Esophagus muscularis mucosa (tissue), 4 donors: ENCODE data around the gene SPDEF. TPM values are rescaled to one million over a fixed set of nuclear protein-coding genes. Genes with fewer than 3 reads are reported as not detected.

Experiments used
- DNase-seq: peaks from one replicate; pipeline ENCODE4 v3.0.0-alpha.2; 2017; ENCODE audit errors: extremely low spot score
- H3K27ac ChIP-seq, 4 donors: fragments of 200-600 bp; sonication (generic); replicated peaks in 1 of 4; 1 replicate in 3 of 4; 2 replicates in 1 of 4; pipeline ENCODE4 v1.5.1; 2016 to 2019; ENCODE audit warnings: mild to moderate bottlenecking in 1 of 4
- H3K27me3 ChIP-seq, 4 donors: fragments of 200-600 bp; sonication (generic); one replicate each; pipeline versions ENCODE4 v1.5.1 to v1.6.0; 2016 to 2019
- H3K36me3 ChIP-seq, 4 donors: fragments of 200-600 bp; sonication (generic); one replicate each; pipeline ENCODE4 v1.5.1; 2016 to 2019
- H3K4me1 ChIP-seq, 4 donors: fragments of 200-600 bp; sonication (generic); one replicate each; pipeline ENCODE4 v1.5.1; 2016 to 2019
- H3K4me3 ChIP-seq, 4 donors: fragments of 200-600 bp; sonication (generic); 1 replicate in 2 of 4; 2 replicates in 2 of 4; pipeline ENCODE4 v1.5.1; 2016 to 2019; ENCODE audit warnings: mild to moderate bottlenecking in 4 of 4, moderate library complexity in 1 of 4
- H3K9me3 ChIP-seq, 4 donors: fragments of 200-600 bp; sonication (generic); 1 replicate in 3 of 4; 2 replicates in 1 of 4; pipeline ENCODE4 v1.5.1; 2016 to 2019
- EP300 ChIP-seq: sonication (generic); formaldehyde crosslinking; IDR thresholded peaks from one replicate; pipeline ENCODE4 v1.6.1; 2017; ENCODE audit warnings: antibody characterized with exemption
- POLR2A ChIP-seq: fragments of 450-650 bp; IDR thresholded peaks from one replicate; pipeline ENCODE4 v1.6.1; 2017; ENCODE audit warnings: antibody characterized with exemption, moderate library complexity, mild to moderate bottlenecking, low read depth
- POLR2AphosphoS5 ChIP-seq, 2 donors: sonication (generic); formaldehyde crosslinking; IDR thresholded peaks; one replicate each; pipeline ENCODE4 v1.6.1; 2017; ENCODE audit warnings: antibody characterized with exemption in 2 of 2
- WGBS: methylation state at CpG from one replicate; pipeline ENCODE4 v1.1.5; 2018; 5-methylcytosine and 5-hydroxymethylcytosine counted together
- intact Hi-C: fragments of 100-400 bp; cut with DNase I; formaldehyde crosslinking; loops from one replicate; pipeline ENCODE4 v1.15.1; 2023
- total RNA-seq, 4 donors: library from RNA; depleted of rRNA; stranded (reverse); fragments of >200 nt; gene quantifications; one replicate each; pipeline versions ENCODE4 v1.1.0 to v1.2.1, GENCODE V29; 2016
- TF ChIP-seq, protein P1 (sequence below), 3 experiments: fragments of 200-600 bp in 2 of 3; fragments of 450-650 bp in 1 of 3; sonication (generic) in 2 of 3; IDR thresholded peaks; one replicate each; pipeline ENCODE4 v1.5.1; 2017 to 2019; ENCODE audit warnings: antibody characterized with exemption in 3 of 3, mild to moderate bottlenecking in 2 of 3, moderate library complexity in 1 of 3

The SPDEF gene
- total RNA-seq, 4 donors from 2014 or later = not detected

DNA sequence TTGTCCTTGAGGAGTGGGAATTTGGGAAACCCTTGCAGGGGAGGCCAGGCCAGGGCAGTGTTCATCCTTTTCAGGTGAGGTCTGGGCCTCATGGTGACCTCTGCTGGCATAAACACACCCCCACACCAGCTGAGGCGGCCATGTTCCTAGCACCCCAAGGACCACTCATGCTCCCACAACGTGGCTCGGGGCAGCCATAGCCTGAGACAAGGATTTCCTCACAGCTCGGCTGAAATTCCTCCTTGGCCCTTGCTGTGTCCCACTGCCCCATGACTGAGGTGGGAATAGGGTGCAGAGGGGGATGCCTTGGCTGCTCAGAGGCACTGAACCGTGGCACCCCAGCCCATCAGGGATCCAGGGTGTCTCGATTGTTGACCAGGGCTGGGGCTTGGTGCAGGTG, 27.3 kb upstream of the SPDEF start:
- WGBS = 88% methylated on average over 3 of the region's 6 CpGs

DNA sequence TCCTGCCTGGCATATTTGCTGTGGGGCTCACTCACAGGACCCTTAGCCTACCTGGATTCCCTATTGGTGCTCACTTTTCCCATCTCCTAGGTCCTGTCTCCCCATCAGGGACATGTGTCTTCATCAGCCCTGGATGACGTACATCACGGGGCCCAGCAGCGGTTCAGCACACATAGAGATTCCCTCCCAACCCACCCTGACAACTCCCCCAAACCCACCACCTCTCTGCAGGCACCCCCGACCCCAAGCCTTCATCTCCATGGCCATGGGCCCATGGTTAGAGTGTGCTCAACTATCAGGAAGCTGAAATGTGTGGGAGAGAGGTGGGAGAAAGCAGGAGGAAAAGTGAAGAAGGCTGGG, 25.4 kb upstream of the SPDEF start:
- 93% methylated on average over 4 of the region's 4 CpGs for WGBS
- no peaks in the 10 kb centered on the region for H3K9me3 ChIP-seq
- H3K27me3 ChIP-seq = no peaks in the 10 kb centered on the region
- peaks cover 0 to 5% (median 2%) of the 10 kb centered on the region in 4 donors for H3K36me3 ChIP-seq
- H3K4me3 ChIP-seq = no peak overlapping the region
- no peak overlapping the region for H3K27ac ChIP-seq
- intact Hi-C loops = no loop called here
- no peak for TF ChIP-seq POLR2A
- no peak for TF ChIP-seq POLR2AphosphoS5 (IDR thresholded peaks at IDR 0.05)
- no peak for TF ChIP-seq EP300
- TF ChIP-seq, protein P1, sequence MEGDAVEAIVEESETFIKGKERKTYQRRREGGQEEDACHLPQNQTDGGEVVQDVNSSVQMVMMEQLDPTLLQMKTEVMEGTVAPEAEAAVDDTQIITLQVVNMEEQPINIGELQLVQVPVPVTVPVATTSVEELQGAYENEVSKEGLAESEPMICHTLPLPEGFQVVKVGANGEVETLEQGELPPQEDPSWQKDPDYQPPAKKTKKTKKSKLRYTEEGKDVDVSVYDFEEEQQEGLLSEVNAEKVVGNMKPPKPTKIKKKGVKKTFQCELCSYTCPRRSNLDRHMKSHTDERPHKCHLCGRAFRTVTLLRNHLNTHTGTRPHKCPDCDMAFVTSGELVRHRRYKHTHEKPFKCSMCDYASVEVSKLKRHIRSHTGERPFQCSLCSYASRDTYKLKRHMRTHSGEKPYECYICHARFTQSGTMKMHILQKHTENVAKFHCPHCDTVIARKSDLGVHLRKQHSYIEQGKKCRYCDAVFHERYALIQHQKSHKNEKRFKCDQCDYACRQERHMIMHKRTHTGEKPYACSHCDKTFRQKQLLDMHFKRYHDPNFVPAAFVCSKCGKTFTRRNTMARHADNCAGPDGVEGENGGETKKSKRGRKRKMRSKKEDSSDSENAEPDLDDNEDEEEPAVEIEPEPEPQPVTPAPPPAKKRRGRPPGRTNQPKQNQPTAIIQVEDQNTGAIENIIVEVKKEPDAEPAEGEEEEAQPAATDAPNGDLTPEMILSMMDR (IDR thresholded peaks at IDR 0.05) = no peak
- DNase-seq = no peak
- peaks cover 12 to 32% (median 15%) of the 10 kb centered on the region in 4 donors for H3K4me1 ChIP-seq

More for the DNA sequence above, 27.3 kb upstream of the SPDEF start:
- Histone ChIP-seq H3K4me3 (no peak overlapping the region), H3K27me3 (no peaks in the 10 kb centered on the region), H3K4me1 (peaks cover 12 to 35% (median 17%) of the 10 kb centered on the region in 4 donors), H3K27ac (no peak overlapping the region), H3K36me3 (peaks cover 0 to 23% (median 15%) of the 10 kb centered on the region in 4 donors), H3K9me3 (no peaks in the 10 kb centered on the region)
- no peak for DNase-seq
- TF ChIP-seq, protein P1 (IDR thresholded peaks at IDR 0.05) = no peak
- no peak for TF ChIP-seq POLR2A
- no peak for TF ChIP-seq EP300
- TF ChIP-seq POLR2AphosphoS5 (IDR thresholded peaks at IDR 0.05) = no peak
- intact Hi-C loops = no loop called here

DNA sequence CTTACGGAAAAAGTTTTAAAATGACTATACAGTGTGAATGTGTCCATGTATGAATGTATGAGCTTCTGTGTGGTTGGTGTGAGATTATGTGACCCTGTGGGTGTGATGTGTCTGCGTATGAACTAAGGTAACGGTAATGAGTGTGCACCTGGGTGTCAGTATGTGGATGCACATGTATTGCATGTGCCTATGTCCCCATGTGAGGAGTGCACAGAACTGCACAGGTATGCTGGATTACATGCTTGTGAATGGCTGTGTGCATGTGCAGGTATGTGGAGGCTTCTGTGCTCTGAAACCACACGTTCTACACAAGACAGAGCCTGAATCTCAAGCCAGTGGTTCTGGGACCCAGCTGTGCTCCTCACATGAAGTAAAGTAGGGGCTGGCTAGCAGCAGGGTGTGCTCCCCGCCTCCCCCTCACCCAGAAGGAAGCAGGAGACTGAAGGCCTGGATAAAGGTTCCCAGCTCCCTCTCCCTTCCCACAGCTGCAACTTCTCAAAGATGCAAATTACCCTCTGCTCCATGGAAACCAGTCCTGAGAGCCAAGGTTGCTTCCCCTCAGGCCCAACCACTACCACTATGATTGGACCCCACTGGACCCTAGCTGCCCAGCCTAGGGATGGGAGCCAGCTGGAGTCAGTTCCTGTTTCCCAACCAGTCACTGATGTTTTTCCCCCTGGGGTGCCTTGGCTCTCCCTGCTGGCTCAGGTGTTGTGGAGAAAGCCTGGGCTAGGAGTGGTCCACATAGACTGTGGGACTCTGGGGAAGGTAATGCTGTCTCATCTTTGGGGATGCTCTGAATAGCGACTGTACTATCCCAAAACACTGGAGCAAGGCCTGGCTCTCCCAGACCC, 24.8 kb upstream of the SPDEF start:
- DNase-seq = no peak
- 83% methylated on average over 4 of the region's 6 CpGs for WGBS
- H3K27me3 ChIP-seq = no peaks in the 10 kb centered on the region
- H3K4me3 ChIP-seq = no peak overlapping the region
- H3K4me1 ChIP-seq = peaks cover 12 to 26% (median 14%) of the 10 kb centered on the region in 4 donors
- intact Hi-C loops = no loop called here
- H3K9me3 ChIP-seq = no peaks in the 10 kb centered on the region
- no peak for TF ChIP-seq POLR2AphosphoS5 (IDR thresholded peaks at IDR 0.05)
- H3K27ac ChIP-seq = no peak overlapping the region
- peaks cover 0 to 3% (median 0%) of the 10 kb centered on the region in 4 donors for H3K36me3 ChIP-seq

DNA sequence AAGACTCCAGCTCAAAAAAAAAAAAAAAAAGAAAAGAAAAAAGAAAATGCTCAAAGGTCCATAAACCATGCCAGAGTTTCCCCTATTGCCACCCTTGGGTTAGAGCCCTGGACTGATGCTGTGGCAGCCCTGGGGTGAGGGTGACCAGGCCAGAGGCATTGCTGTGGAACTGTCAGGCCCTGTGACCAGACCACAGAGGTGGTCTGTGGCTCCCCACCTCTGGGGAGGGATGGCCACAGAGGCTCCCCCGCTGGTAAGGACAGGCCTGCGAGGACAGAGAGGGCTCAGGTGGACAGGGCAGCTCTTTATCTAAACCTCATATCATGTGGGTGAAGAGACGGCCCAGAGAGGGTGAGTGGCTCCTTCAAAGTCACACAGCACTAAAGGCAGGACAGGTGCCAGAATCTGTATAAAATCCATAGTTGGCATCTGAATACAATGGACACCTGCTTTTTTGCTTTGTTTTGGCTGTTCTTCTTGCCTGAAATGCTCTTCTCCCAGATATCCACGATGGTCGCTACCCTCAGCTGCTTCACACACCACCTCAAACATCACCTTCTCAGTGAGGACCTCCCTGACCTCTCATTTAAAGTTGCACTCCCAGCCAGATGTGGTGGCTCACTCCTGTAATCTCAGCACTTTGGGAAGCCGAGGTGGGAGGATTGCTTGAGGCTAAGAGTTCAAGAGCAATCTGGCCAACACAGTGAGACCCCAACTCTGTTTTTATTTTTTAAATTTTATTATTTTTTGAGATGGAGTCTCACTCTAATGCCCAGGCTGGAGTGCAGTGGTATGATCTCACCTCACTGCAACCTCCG, 22.5 kb upstream of the SPDEF start:
- Histone ChIP-seq H3K36me3 (peaks cover 0 to 3% (median 0%) of the 10 kb centered on the region in 4 donors), H3K9me3 (no peaks in the 10 kb centered on the region), H3K4me3 (no peak overlapping the region), H3K27me3 (no peaks in the 10 kb centered on the region), H3K4me1 (peaks cover 0 to 7% (median 0%) of the 10 kb centered on the region in 4 donors), H3K27ac (no peak overlapping the region)
- no peak for DNase-seq
- 89% methylated on average over 7 of the region's 7 CpGs for WGBS
- intact Hi-C loops = no loop called here
- no peak for TF ChIP-seq POLR2A
- TF ChIP-seq, protein P1 (IDR thresholded peaks at IDR 0.05) = no peak

DNA sequence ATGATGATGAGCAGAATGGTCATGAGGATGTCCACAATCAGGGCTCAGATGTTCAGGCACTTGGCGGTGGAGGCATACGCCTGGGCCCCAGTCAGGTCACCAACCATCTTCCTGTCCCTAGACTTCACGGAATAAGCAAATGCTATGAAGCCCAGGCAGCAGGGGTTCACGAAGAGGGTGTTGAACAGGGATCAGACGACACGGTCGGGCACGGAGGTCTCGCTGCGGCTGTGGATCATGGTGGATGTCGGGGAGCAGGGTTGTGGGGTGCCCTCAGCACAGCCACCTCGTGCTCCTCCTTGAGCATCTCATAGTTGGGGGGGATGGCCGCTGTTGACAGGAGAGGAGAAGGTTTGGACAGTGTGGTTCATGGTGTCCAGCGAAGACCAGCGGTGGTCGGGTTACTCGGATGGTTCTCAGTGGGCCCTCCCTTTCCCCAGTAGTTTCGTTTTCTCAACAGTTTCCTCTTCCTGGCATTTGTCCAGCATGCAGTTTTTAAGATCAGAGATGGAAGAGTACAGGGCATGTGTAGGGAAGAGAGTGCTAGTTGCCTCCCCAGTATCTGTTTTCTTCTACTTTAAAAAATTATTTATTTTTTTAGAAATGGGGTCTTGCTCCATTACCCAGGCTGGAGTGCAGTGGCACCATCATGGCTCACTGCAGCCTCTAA, 20.3 kb upstream of the SPDEF start:
- Histone ChIP-seq H3K9me3 (no peaks in the 10 kb centered on the region), H3K4me1 (peaks cover 0 to 7% (median 0%) of the 10 kb centered on the region in 4 donors), H3K36me3 (no peaks in the 10 kb centered on the region), H3K4me3 (no peak overlapping the region), H3K27me3 (peaks cover 0 to 16% (median 0%) of the 10 kb centered on the region in 4 donors), H3K27ac (no peak overlapping the region)
- 83% methylated on average over 18 of the region's 18 CpGs for WGBS
- intact Hi-C loops = no loop called here
- DNase-seq = no peak
- TF ChIP-seq POLR2A (no peak), EP300 (no peak), POLR2AphosphoS5 (IDR thresholded peaks at IDR 0.05) (no peak)
- TF ChIP-seq, protein P1 (IDR thresholded peaks at IDR 0.05) = no peak
